ENCODE data around the gene ASCC1.

ASCC1 gene

GRCh38 chr10:72215611-72216549, at the start of gene ASCC1, which contains the start of gene ANAPC16:
ASCC1 (minus strand) TSS chr10:72216276; CDS start chr10:72213298, 2,978 bp downstream.
ANAPC16 (plus strand) TSS chr10:72216012; CDS start chr10:72223915, 7,903 bp downstream.
- in situ Hi-C loops (cut with MboI; ENCODE audit: low sequenced_read_pairs), result no loop called here

- in situ Hi-C loops (cut with MboI; ENCODE audit: low sequenced_read_pairs), result no loop called here
These were observed 49.4 kb upstream of the ASCC1 start for GRCh38 chr10:72265508-72265907.

GRCh38 chr10:72264536-72264935, 48.5 kb upstream of the ASCC1 start:
- in situ Hi-C loops (cut with MboI; ENCODE audit: low sequenced_read_pairs), result no loop called here

GRCh38 chr10:72263613-72264241, 47.7 kb upstream of the ASCC1 start:
- in situ Hi-C loops (cut with MboI; ENCODE audit: low sequenced_read_pairs), result no loop called here

GRCh38 chr10:72261784-72262404, 45.8 kb upstream of the ASCC1 start:
- in situ Hi-C loops (cut with MboI; ENCODE audit: low sequenced_read_pairs), result no loop called here

GRCh38 chr10:72260976-72261783, 45.1 kb upstream of the ASCC1 start:
- in situ Hi-C loops (cut with MboI; ENCODE audit: low sequenced_read_pairs), result no loop called here

GRCh38 chr10:72260239-72260975, 44.3 kb upstream of the ASCC1 start:
- in situ Hi-C loops (cut with MboI; ENCODE audit: low sequenced_read_pairs), result no loop called here

GRCh38 chr10:72259491-72260238, 43.6 kb upstream of the ASCC1 start:
- in situ Hi-C loops (cut with MboI; ENCODE audit: low sequenced_read_pairs), result no loop called here

- in situ Hi-C loops (cut with MboI; ENCODE audit: low sequenced_read_pairs), result no loop called here
These were observed 42.5 kb upstream of the ASCC1 start for GRCh38 chr10:72258617-72259016.

GRCh38 chr10:72257051-72257892, 41.2 kb upstream of the ASCC1 start:
- in situ Hi-C loops (cut with MboI; ENCODE audit: low sequenced_read_pairs), result no loop called here

GRCh38 chr10:72255977-72256729, 40.1 kb upstream of the ASCC1 start:
- in situ Hi-C loops (cut with MboI; ENCODE audit: low sequenced_read_pairs), result no loop called here

- in situ Hi-C loops (cut with MboI; ENCODE audit: low sequenced_read_pairs), result no loop called here
These were observed 38.9 kb upstream of the ASCC1 start for GRCh38 chr10:72254813-72255568.

- in situ Hi-C loops (cut with MboI; ENCODE audit: low sequenced_read_pairs), result no loop called here
These were observed 37.5 kb upstream of the ASCC1 start for GRCh38 chr10:72253578-72253977.

GRCh38 chr10:72252972-72253371, 36.9 kb upstream of the ASCC1 start:
- in situ Hi-C loops (cut with MboI; ENCODE audit: low sequenced_read_pairs), result no loop called here

- in situ Hi-C loops (cut with MboI; ENCODE audit: low sequenced_read_pairs), result no loop called here
These were observed 35.6 kb upstream of the ASCC1 start for GRCh38 chr10:72251635-72252034.

- in situ Hi-C loops (cut with MboI; ENCODE audit: low sequenced_read_pairs), result no loop called here
These were observed 34.6 kb upstream of the ASCC1 start for GRCh38 chr10:72250666-72251065.
